HG03432 (cell line): ENCODE measurements around the gene NR2E3.
"Not testable (repeated sequence)": the region's sequence is repeated elsewhere in the genome, so short reads cannot be mapped to it uniquely, and the experiment has no call there.

Experiments
- ATAC-seq: cut with Tn5 transposase; IDR thresholded peaks from one replicate; pipeline ENCODE4 v1.9.1; 2021; ENCODE audit warnings: mild to moderate bottlenecking, moderate library complexity; ENCODE audit not compliant: unreplicated experiment

Gene NR2E3

GRCh38 chr15:71813723-71814470 lies 3.5 kb downstream of the NR2E3 start:
- no peak for ATAC-seq

GRCh38 chr15:71815301-71815700 lies 4.9 kb downstream of the NR2E3 start:
- no peak for ATAC-seq

GRCh38 chr15:71817351-71817750 lies 7.0 kb downstream of the NR2E3 start:
- no peak for ATAC-seq

- no peak for ATAC-seq
Observed at GRCh38 chr15:71820127-71820526, 9.8 kb downstream of the NR2E3 start.

- no peak for ATAC-seq
Observed at GRCh38 chr15:71821547-71822129, 11.3 kb downstream of the NR2E3 start.

- no peak for ATAC-seq
Observed at GRCh38 chr15:71822890-71823630, 12.7 kb downstream of the NR2E3 start.

GRCh38 chr15:71823801-71824200 lies 13.4 kb downstream of the NR2E3 start:
- ATAC-seq, result no peak

GRCh38 chr15:71825021-71825730 lies 14.8 kb downstream of the NR2E3 start:
- ATAC-seq, result no peak

- no peak for ATAC-seq
Observed at GRCh38 chr15:71826196-71826595, 15.8 kb downstream of the NR2E3 start.

- ATAC-seq, result no peak
Observed at GRCh38 chr15:71830981-71831380, 20.6 kb downstream of the NR2E3 start.

- no peak for ATAC-seq
Observed at GRCh38 chr15:71841563-71841962, 31.2 kb downstream of the NR2E3 start.

GRCh38 chr15:71844916-71845315 lies 34.6 kb downstream of the NR2E3 start:
- no peak for ATAC-seq

GRCh38 chr15:71853543-71853942 lies 43.2 kb downstream of the NR2E3 start:
- no peak for ATAC-seq

- not testable (repeated sequence) for ATAC-seq
Observed at GRCh38 chr15:71858232-71858631, 47.9 kb downstream of the NR2E3 start.
